ENCODE data around the gene PKNOX2.
A peak's percentile ranks its signal among the peaks of the same experiment; 100 is the strongest.

The PKNOX2 gene

DNA sequence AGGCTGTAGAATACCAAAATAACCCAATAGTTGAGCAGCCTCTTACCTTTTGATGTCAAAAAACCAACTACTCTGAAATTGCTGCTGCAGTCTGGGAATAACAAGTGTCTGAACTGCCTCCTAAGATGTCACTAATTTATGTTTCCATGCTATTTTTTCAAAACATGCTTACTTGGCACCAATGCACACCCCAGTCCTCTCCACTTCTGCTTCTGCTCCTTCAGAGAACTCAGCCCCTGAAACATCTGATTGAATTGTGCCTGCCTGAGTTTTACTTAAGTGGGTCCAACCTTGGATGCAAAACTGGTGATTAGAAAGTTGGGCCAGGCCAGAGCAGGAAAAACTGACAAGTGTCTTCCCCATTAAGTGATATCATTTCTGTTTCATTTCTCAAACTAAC is 28.6 kb upstream of the PKNOX2 start:
- peaks cover 0 to 26% (median 13%) of the 10 kb centered on the region in 5 donors for H3K4me1 ChIP-seq (ENCODE audit: control insufficient read depth in 5 of 5, insufficient read depth in 5 of 5, low read length in 5 of 5)
- H3K27ac ChIP-seq (ENCODE audit: low read depth, low read length), result no peak overlapping the region
- no peaks in the 10 kb centered on the region for H3K9me3 ChIP-seq (ENCODE audit: control insufficient read depth in 5 of 5, low read length in 5 of 5)
- no peak overlapping the region for H3K4me3 ChIP-seq (ENCODE audit: low read depth in 1 of 5, low read length in 5 of 5)
- H3K27me3 ChIP-seq (ENCODE audit: control insufficient read depth in 5 of 5, insufficient read depth in 4 of 5, low read length in 5 of 5), result peaks cover 0 to 4% (median 3%) of the 10 kb centered on the region in 5 donors
- H3K9ac ChIP-seq (ENCODE audit: low read length in 5 of 5), result no peak overlapping the region
- no peaks in the 10 kb centered on the region for H3K36me3 ChIP-seq (ENCODE audit: control insufficient read depth in 5 of 5, insufficient read depth in 5 of 5, low read length in 5 of 5)

DNA sequence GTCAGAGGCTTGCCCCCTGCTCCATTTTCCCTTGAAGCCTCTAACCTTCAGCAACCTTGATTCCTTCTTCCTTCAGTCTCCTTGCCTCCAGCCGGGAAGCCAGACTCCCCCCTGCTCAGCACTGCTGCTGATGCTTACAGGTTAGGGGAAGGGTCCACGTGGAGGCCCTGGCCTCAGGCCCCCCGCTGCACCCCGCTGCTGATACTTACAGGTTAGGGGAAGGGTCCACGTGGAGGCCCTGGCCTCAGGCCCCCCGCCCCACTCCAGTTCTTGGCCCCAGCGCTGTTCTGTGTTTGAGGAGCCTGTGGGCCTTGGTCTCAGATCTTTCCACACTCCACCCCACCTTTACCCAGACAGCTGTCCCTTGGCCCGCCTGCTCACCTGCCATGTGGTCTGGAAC is 25.6 kb upstream of the PKNOX2 start:
- peak overlapping the region in 1 of 5 donors; percentile 49 for H3K9ac ChIP-seq (ENCODE audit: low read length in 5 of 5)
- H3K9me3 ChIP-seq (ENCODE audit: control insufficient read depth in 5 of 5, low read length in 5 of 5), result no peaks in the 10 kb centered on the region
- peaks cover 0 to 7% (median 0%) of the 10 kb centered on the region in 5 donors for H3K27me3 ChIP-seq (ENCODE audit: control insufficient read depth in 5 of 5, insufficient read depth in 4 of 5, low read length in 5 of 5)
- H3K36me3 ChIP-seq (ENCODE audit: control insufficient read depth in 5 of 5, insufficient read depth in 5 of 5, low read length in 5 of 5), result no peaks in the 10 kb centered on the region
- no peak overlapping the region for H3K4me3 ChIP-seq (ENCODE audit: low read depth in 1 of 5, low read length in 5 of 5)
- no peak overlapping the region for H3K27ac ChIP-seq (ENCODE audit: low read depth, low read length)
- H3K4me1 ChIP-seq (ENCODE audit: control insufficient read depth in 5 of 5, insufficient read depth in 5 of 5, low read length in 5 of 5), result peaks cover 0 to 36% (median 20%) of the 10 kb centered on the region in 5 donors

DNA sequence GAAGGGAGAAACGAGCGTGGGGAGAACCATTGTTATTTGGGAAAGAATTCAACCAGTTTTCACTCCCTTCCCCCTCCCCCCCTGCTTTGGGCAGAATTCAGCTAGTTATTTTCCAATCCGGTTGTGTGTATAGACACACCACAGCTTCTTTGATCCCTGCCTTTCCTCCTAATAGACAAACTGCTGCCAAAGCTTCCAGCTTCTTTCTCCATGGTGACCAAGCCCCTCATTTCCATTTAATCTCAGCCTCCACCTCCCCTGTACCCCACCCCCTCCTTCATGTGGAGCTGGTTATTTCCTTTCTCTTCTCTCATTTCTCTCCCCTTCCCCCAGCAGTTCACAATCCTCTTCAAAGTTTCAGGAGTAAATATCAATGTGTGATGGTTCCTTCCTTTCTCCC is 24.8 kb upstream of the PKNOX2 start:
- Histone ChIP-seq H3K9me3 (ENCODE audit: control insufficient read depth in 5 of 5, low read length in 5 of 5) (no peaks in the 10 kb centered on the region), H3K27me3 (ENCODE audit: control insufficient read depth in 5 of 5, insufficient read depth in 4 of 5, low read length in 5 of 5) (peaks cover 0 to 7% (median 0%) of the 10 kb centered on the region in 5 donors), H3K27ac (ENCODE audit: low read depth, low read length) (no peak overlapping the region), H3K4me3 (ENCODE audit: low read depth in 1 of 5, low read length in 5 of 5) (no peak overlapping the region), H3K9ac (ENCODE audit: low read length in 5 of 5) (no peak overlapping the region), H3K36me3 (ENCODE audit: control insufficient read depth in 5 of 5, insufficient read depth in 5 of 5, low read length in 5 of 5) (no peaks in the 10 kb centered on the region), H3K4me1 (ENCODE audit: control insufficient read depth in 5 of 5, insufficient read depth in 5 of 5, low read length in 5 of 5) (peaks cover 0 to 36% (median 20%) of the 10 kb centered on the region in 5 donors)

DNA sequence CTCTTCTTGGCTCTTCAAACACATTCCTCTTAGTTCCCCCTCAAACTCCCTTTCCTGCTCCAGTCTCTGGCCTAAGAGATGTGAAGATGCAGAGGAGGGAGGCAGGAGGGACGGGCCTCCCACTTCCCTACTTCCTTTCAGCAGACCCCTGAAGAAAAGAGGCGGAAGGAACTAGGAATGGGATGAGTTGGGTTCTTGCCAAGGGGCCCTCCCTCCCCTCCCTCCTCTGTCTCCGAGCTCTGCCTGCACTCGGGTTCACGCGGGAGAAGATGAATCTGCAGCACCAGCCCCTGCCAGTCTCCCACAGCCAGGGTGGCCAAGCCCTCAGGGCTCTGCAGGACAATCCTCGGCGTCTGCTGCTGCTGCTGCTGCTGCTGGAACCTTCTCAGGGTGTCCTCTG is 24.3 kb upstream of the PKNOX2 start:
- Histone ChIP-seq H3K4me3 (ENCODE audit: low read depth in 1 of 5, low read length in 5 of 5) (no peak overlapping the region), H3K9ac (ENCODE audit: low read length in 5 of 5) (no peak overlapping the region), H3K4me1 (ENCODE audit: control insufficient read depth in 5 of 5, insufficient read depth in 5 of 5, low read length in 5 of 5) (peaks cover 0 to 36% (median 20%) of the 10 kb centered on the region in 5 donors), H3K9me3 (ENCODE audit: control insufficient read depth in 5 of 5, low read length in 5 of 5) (no peaks in the 10 kb centered on the region), H3K27ac (ENCODE audit: low read depth, low read length) (no peak overlapping the region), H3K36me3 (ENCODE audit: control insufficient read depth in 5 of 5, insufficient read depth in 5 of 5, low read length in 5 of 5) (no peaks in the 10 kb centered on the region), H3K27me3 (ENCODE audit: control insufficient read depth in 5 of 5, insufficient read depth in 4 of 5, low read length in 5 of 5) (peaks cover 0 to 7% (median 0%) of the 10 kb centered on the region in 5 donors)

DNA sequence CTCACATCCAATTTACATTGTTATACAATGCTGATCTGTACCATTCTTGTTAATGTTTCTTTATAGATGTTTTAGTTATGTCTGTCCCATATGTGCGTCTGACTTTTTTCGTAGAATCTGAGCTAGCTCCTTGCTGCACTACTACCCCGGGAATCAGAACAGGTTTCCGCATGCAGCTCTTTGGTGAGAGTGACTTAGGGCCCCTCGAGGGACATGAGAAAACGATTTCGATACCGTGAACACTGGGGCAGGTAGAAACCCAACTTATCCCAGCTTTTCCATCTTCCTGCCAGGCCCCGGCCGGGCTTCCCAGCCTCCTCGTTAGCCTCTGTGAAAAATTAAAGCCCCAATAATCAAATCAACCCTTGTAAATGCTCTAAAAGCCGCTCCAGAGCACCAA is 23.4 kb upstream of the PKNOX2 start:
- peaks cover 0 to 7% (median 0%) of the 10 kb centered on the region in 5 donors for H3K27me3 ChIP-seq (ENCODE audit: control insufficient read depth in 5 of 5, insufficient read depth in 4 of 5, low read length in 5 of 5)
- H3K9ac ChIP-seq (ENCODE audit: low read length in 5 of 5), result peak overlapping the region in 1 of 5 donors; percentile 14

DNA sequence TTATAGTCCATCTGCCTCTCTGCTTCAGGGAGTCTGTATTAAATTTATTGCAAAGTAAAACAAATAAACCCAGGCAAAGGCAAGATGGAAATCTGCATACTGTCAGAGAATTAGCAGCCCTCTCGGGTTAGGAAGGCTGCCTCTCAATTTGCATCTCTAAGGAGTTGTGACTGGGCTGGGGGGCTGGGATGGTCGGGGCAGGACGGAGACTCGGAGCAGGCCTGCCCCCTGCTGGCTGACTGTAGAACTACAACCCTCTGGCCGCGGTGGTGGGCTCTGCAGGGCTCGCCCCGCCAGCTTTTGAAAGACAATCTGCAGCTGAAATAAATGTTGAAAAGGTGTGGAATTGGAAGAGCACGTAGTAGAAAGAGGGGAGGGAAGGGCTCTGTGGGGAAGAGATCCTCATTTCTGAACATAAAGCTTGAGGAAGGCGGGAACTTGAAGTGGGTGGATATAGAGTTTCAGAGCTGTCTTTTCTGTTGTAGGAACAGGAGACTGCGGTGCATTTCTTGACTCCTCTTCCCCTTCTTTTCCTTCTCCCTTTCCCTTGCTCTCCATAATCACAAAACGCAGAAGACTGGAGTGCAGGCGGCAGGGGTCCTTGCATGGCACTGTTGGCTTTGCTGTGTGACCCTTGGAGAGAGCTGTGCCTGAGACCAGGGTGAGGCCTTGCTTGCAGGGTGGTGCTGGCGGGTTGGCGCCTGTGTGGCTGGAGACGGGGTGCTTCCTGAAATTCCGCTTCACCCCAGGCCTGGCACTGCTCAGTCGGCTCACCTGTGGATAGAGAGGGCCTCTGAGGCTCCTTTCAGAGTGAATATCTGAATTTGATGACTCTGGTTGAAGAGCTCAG is 22.6 kb upstream of the PKNOX2 start:
- H3K36me3 ChIP-seq (ENCODE audit: control insufficient read depth in 5 of 5, insufficient read depth in 5 of 5, low read length in 5 of 5), result no peaks in the 10 kb centered on the region
- H3K4me3 ChIP-seq (ENCODE audit: low read depth in 1 of 5, low read length in 5 of 5), result no peak overlapping the region
- H3K4me1 ChIP-seq (ENCODE audit: control insufficient read depth in 5 of 5, insufficient read depth in 5 of 5, low read length in 5 of 5), result peaks cover 0 to 36% (median 20%) of the 10 kb centered on the region in 5 donors
- peaks cover 0 to 7% (median 0%) of the 10 kb centered on the region in 5 donors for H3K27me3 ChIP-seq (ENCODE audit: control insufficient read depth in 5 of 5, insufficient read depth in 4 of 5, low read length in 5 of 5)
- peak overlapping the region in 1 of 5 donors; percentile 14 for H3K9ac ChIP-seq (ENCODE audit: low read length in 5 of 5)
- H3K9me3 ChIP-seq (ENCODE audit: control insufficient read depth in 5 of 5, low read length in 5 of 5), result no peaks in the 10 kb centered on the region
- H3K27ac ChIP-seq (ENCODE audit: low read depth, low read length), result no peak overlapping the region

More for the DNA sequence above, 23.4 kb upstream of the PKNOX2 start:
- H3K9me3 ChIP-seq (ENCODE audit: control insufficient read depth in 5 of 5, low read length in 5 of 5), result no peaks in the 10 kb centered on the region
- no peaks in the 10 kb centered on the region for H3K36me3 ChIP-seq (ENCODE audit: control insufficient read depth in 5 of 5, insufficient read depth in 5 of 5, low read length in 5 of 5)
- no peak overlapping the region for H3K27ac ChIP-seq (ENCODE audit: low read depth, low read length)
- H3K4me1 ChIP-seq (ENCODE audit: control insufficient read depth in 5 of 5, insufficient read depth in 5 of 5, low read length in 5 of 5), result peaks cover 0 to 36% (median 20%) of the 10 kb centered on the region in 5 donors
- no peak overlapping the region for H3K4me3 ChIP-seq (ENCODE audit: low read depth in 1 of 5, low read length in 5 of 5)

DNA sequence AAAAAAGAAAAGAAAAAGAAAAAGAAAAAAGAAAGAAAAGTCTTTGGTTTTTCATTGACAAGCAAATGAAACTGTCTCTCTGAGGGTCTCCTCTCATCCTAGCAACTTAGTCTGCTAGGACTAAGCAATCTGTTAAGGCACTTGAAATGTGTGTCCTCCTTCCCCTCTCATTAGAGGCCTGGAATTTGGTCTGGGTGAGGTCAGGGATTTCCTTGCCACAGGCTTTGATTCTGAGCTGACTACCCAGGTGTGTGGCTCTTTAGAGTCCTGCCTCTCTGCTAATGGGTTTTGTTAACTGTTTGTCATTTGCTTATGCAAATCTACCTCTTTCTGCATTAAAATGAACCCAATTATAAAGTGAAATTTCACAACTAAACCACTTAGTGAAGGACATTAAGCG is 18.3 kb upstream of the PKNOX2 start:
- H3K27me3 ChIP-seq (ENCODE audit: control insufficient read depth in 5 of 5, insufficient read depth in 4 of 5, low read length in 5 of 5), result peaks cover 0 to 3% (median 0%) of the 10 kb centered on the region in 5 donors
- no peak overlapping the region for H3K27ac ChIP-seq (ENCODE audit: low read depth, low read length)
- no peaks in the 10 kb centered on the region for H3K9me3 ChIP-seq (ENCODE audit: control insufficient read depth in 5 of 5, low read length in 5 of 5)
- no peaks in the 10 kb centered on the region for H3K36me3 ChIP-seq (ENCODE audit: control insufficient read depth in 5 of 5, insufficient read depth in 5 of 5, low read length in 5 of 5)
- H3K9ac ChIP-seq (ENCODE audit: low read length in 5 of 5), result no peak overlapping the region
- H3K4me3 ChIP-seq (ENCODE audit: low read depth in 1 of 5, low read length in 5 of 5), result no peak overlapping the region
- H3K4me1 ChIP-seq (ENCODE audit: control insufficient read depth in 5 of 5, insufficient read depth in 5 of 5, low read length in 5 of 5), result peaks cover 0 to 9% (median 7%) of the 10 kb centered on the region in 5 donors

DNA sequence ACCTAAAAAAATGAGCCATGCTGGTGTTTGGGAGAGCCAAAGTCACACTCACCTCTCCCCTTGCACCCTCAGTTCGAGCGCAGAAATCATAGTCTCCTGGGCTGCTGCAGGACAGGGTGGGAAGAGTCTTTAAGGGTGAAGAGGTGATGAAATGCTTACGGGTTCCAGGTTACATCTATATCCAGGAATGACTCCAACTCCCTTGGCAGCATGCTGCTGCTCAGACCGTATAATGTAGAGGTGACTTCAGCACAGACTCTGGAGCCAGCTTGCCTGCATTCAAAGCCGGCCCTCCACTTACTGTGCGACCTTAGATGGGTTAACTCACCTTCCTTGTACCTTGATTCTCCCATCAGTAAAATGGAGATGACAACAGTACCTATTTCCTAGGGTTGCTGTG is 17.3 kb upstream of the PKNOX2 start:
- no peak overlapping the region for H3K4me3 ChIP-seq (ENCODE audit: low read depth in 1 of 5, low read length in 5 of 5)

DNA sequence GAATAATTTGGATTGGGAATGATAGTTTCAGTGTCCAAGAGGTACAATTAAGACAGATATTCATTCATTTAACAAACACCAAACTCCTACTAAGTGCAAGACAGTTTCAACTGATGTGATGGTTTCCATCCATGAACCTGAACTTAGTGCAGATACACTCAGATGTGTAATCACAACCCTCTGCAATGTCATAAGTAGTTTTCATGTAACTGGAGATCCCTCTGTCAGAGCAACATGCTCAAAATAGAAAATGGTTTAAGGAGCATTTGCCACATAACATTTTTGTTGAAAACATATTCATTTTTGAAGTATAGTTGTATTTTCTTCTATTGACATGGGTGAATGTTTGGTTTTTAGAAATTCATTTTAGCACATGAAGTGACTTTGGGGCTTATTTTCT is 16.5 kb upstream of the PKNOX2 start:
- H3K4me1 ChIP-seq (ENCODE audit: control insufficient read depth in 5 of 5, insufficient read depth in 5 of 5, low read length in 5 of 5), result no peaks in the 10 kb centered on the region
- no peak overlapping the region for H3K27ac ChIP-seq (ENCODE audit: low read depth, low read length)

More for the DNA sequence above, 17.3 kb upstream of the PKNOX2 start:
- Histone ChIP-seq H3K27ac (ENCODE audit: low read depth, low read length) (no peak overlapping the region), H3K27me3 (ENCODE audit: control insufficient read depth in 5 of 5, insufficient read depth in 4 of 5, low read length in 5 of 5) (peaks cover 0 to 3% (median 0%) of the 10 kb centered on the region in 5 donors), H3K9me3 (ENCODE audit: control insufficient read depth in 5 of 5, low read length in 5 of 5) (no peaks in the 10 kb centered on the region), H3K9ac (ENCODE audit: low read length in 5 of 5) (peak overlapping the region in 1 of 5 donors; percentile 39), H3K36me3 (ENCODE audit: control insufficient read depth in 5 of 5, insufficient read depth in 5 of 5, low read length in 5 of 5) (no peaks in the 10 kb centered on the region), H3K4me1 (ENCODE audit: control insufficient read depth in 5 of 5, insufficient read depth in 5 of 5, low read length in 5 of 5) (no peaks in the 10 kb centered on the region)

DNA sequence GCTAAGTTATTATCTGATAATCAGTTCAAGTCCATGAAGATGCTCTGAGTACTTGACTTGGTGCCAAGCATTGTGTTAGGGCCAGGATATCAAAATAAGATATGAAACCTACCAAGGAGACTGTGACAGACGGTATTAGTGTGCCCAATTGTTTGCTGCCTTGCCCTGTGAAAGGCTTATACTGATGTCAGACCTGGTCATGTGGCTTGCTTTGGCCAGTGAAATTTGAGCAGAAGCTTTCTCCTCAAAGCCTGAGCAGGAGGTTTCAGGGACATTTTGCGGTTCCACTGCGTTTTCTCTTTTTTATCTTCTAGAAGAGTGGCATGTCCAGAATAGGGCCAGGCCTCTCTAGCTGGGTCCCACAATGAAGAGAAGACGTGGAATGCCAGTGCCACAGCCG is 15.8 kb upstream of the PKNOX2 start:
- Histone ChIP-seq H3K4me1 (ENCODE audit: control insufficient read depth in 5 of 5, insufficient read depth in 5 of 5, low read length in 5 of 5) (no peaks in the 10 kb centered on the region), H3K4me3 (ENCODE audit: low read depth in 1 of 5, low read length in 5 of 5) (no peak overlapping the region), H3K27me3 (ENCODE audit: control insufficient read depth in 5 of 5, insufficient read depth in 4 of 5, low read length in 5 of 5) (peaks cover 0 to 2% (median 0%) of the 10 kb centered on the region in 5 donors), H3K36me3 (ENCODE audit: control insufficient read depth in 5 of 5, insufficient read depth in 5 of 5, low read length in 5 of 5) (no peaks in the 10 kb centered on the region), H3K27ac (ENCODE audit: low read depth, low read length) (no peak overlapping the region), H3K9me3 (ENCODE audit: control insufficient read depth in 5 of 5, low read length in 5 of 5) (no peaks in the 10 kb centered on the region), H3K9ac (ENCODE audit: low read length in 5 of 5) (no peak overlapping the region)

More for the DNA sequence above, 16.5 kb upstream of the PKNOX2 start:
- H3K9me3 ChIP-seq (ENCODE audit: control insufficient read depth in 5 of 5, low read length in 5 of 5), result no peaks in the 10 kb centered on the region
- H3K27me3 ChIP-seq (ENCODE audit: control insufficient read depth in 5 of 5, insufficient read depth in 4 of 5, low read length in 5 of 5), result peaks cover 0 to 3% (median 0%) of the 10 kb centered on the region in 5 donors
- H3K4me3 ChIP-seq (ENCODE audit: low read depth in 1 of 5, low read length in 5 of 5), result no peak overlapping the region
- no peak overlapping the region for H3K9ac ChIP-seq (ENCODE audit: low read length in 5 of 5)
- H3K36me3 ChIP-seq (ENCODE audit: control insufficient read depth in 5 of 5, insufficient read depth in 5 of 5, low read length in 5 of 5), result no peaks in the 10 kb centered on the region

All from subcutaneous abdominal adipose tissue (tissue), 5 donors.